Vagina (tissue), 2 donors: ENCODE data around the gene NEO1. TPM values are rescaled to one million over a fixed set of nuclear protein-coding genes. Genes with fewer than 3 reads are reported as not detected.
A peak's percentile ranks its signal among the peaks of the same experiment; 100 is the strongest.

Experiments
- DNase-seq, 2 donors: peaks; one replicate each; pipeline ENCODE4 v3.0.0-alpha.2; 2017; ENCODE audit errors: extremely low spot score in 2 of 2
- H3K27ac ChIP-seq: fragments of 200-600 bp; sonication (generic); one replicate; pipeline ENCODE4 v1.5.1; 2019
- H3K27me3 ChIP-seq: fragments of 200-600 bp; sonication (generic); one replicate; pipeline ENCODE4 v1.5.1; 2019
- H3K36me3 ChIP-seq, 2 donors: fragments of 200-600 bp; sonication (generic); one replicate each; pipeline ENCODE4 v1.5.1; 2017 to 2019
- H3K4me1 ChIP-seq: fragments of 200-600 bp; sonication (generic); one replicate; pipeline ENCODE4 v1.5.1; 2019
- H3K4me3 ChIP-seq, 2 donors: fragments of 200-600 bp; sonication (generic); 1 replicate in 1 of 2; 2 replicates in 1 of 2; pipeline ENCODE4 v1.5.1; 2016 to 2019
- H3K9me3 ChIP-seq: fragments of 200-600 bp; sonication (generic); one replicate; pipeline ENCODE4 v1.5.1; 2019
- POLR2A ChIP-seq, 2 donors: fragments of 450-650 bp; IDR thresholded peaks; one replicate each; pipeline ENCODE4 v1.6.1; 2017; ENCODE audit warnings: antibody characterized with exemption in 2 of 2, mild to moderate bottlenecking in 2 of 2, moderate library complexity in 2 of 2
- POLR2AphosphoS5 ChIP-seq, 2 donors: sonication (generic); formaldehyde crosslinking; IDR thresholded peaks; one replicate each; pipeline ENCODE4 v1.9.0; 2017; ENCODE audit warnings: antibody characterized with exemption in 2 of 2, mild to moderate bottlenecking in 2 of 2, low read depth in 1 of 2; ENCODE audit not compliant: insufficient read depth in 1 of 2
- intact Hi-C: fragments of 100-400 bp; cut with DNase I; formaldehyde crosslinking; loops from one replicate; pipeline ENCODE4 v1.15.1; 2023
- total RNA-seq: library from RNA; depleted of rRNA; stranded (reverse); fragments of >200 nt; gene quantifications from one replicate; pipeline ENCODE4 v1.2.3, GENCODE V29; 2016
- TF ChIP-seq, protein P1 (sequence below), 3 experiments: fragments of 450-650 bp in 2 of 3; fragments of 200-600 bp in 1 of 3; sonication (generic) in 1 of 3; IDR thresholded peaks; one replicate each; pipeline ENCODE4 v1.5.1; 2017 to 2019; ENCODE audit warnings: antibody characterized with exemption in 3 of 3, mild to moderate bottlenecking in 2 of 3, moderate library complexity in 2 of 3

NEO1 gene
- total RNA-seq, 1 donor from 2014 or later = 21.9 TPM

GRCh38 chr15:73017987-73018386, 34.3 kb upstream of the NEO1 start:
- intact Hi-C loops = no loop called here
- H3K27me3 ChIP-seq = no peaks in the 10 kb centered on the region
- H3K4me1 ChIP-seq = no peaks in the 10 kb centered on the region
- H3K4me3 ChIP-seq = no peak overlapping the region
- TF ChIP-seq POLR2A (IDR thresholded peaks at IDR 0.05) (no peak), POLR2AphosphoS5 (IDR thresholded peaks at IDR 0.05; ENCODE audit: insufficient read depth in 1 of 2, low read depth in 1 of 2) (no peak)
- TF ChIP-seq, protein P1, sequence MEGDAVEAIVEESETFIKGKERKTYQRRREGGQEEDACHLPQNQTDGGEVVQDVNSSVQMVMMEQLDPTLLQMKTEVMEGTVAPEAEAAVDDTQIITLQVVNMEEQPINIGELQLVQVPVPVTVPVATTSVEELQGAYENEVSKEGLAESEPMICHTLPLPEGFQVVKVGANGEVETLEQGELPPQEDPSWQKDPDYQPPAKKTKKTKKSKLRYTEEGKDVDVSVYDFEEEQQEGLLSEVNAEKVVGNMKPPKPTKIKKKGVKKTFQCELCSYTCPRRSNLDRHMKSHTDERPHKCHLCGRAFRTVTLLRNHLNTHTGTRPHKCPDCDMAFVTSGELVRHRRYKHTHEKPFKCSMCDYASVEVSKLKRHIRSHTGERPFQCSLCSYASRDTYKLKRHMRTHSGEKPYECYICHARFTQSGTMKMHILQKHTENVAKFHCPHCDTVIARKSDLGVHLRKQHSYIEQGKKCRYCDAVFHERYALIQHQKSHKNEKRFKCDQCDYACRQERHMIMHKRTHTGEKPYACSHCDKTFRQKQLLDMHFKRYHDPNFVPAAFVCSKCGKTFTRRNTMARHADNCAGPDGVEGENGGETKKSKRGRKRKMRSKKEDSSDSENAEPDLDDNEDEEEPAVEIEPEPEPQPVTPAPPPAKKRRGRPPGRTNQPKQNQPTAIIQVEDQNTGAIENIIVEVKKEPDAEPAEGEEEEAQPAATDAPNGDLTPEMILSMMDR (IDR thresholded peaks at IDR 0.05) = no peak
- DNase-seq = no peak
- no peak overlapping the region for H3K27ac ChIP-seq
- H3K36me3 ChIP-seq = no peaks in the 10 kb centered on the region
- no peaks in the 10 kb centered on the region for H3K9me3 ChIP-seq

DNA sequence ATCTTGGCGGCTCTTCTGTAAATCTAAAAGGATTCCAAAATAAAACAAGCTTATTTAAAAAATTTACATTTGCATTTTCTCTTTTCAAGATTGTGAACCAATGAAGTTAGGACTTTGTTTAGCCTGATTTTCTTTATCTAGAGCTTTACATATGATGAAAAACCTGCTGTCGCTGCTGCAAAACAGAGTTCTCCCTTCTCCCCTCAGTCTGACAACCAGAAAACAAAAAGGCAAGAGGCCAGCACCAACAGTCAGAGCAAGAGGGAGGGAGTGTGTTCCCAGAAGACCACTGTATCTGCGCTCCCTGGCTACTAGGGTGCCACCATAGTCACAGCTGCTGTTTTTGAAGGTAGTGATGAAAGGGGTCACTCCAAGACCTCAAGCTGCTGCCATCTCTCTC, 33.1 kb upstream of the NEO1 start:
- Histone ChIP-seq H3K27me3 (no peaks in the 10 kb centered on the region), H3K9me3 (no peaks in the 10 kb centered on the region), H3K27ac (no peak overlapping the region), H3K4me3 (no peak overlapping the region), H3K36me3 (no peaks in the 10 kb centered on the region), H3K4me1 (no peaks in the 10 kb centered on the region)
- peak in 1 of 2 donors; percentile 25 for DNase-seq
- intact Hi-C loops = no loop called here
- no peak for TF ChIP-seq POLR2A (IDR thresholded peaks at IDR 0.05)
- TF ChIP-seq, protein P1 (IDR thresholded peaks at IDR 0.05) = no peak
- no peak for TF ChIP-seq POLR2AphosphoS5 (IDR thresholded peaks at IDR 0.05; ENCODE audit: insufficient read depth in 1 of 2, low read depth in 1 of 2)

DNA sequence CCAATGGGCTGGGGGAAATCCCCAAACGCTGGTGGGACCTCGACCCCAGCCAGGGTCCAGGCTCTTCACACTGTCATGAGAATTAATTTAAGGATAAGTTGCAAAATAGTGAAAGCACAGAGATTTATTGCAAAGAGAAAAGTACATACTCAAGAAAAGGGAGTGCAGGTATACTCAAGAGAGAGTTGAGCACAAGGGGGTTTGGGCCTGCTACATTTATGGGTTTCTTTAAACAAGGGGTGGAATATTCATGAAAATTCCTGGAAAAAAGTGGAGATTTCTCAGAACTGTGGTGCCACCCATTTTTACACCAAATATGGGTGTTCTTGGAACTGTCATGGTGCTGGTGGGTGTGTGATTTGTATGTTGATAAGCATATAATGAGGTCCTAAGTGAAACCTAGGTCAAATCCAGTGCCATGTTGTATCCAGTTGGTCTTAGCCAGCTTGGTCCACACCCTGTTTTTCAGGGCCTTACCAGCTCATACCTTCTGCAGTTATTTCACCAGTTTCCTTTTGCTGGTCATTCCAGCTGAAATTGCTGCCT, 32.6 kb upstream of the NEO1 start:
- H3K27me3 ChIP-seq = no peaks in the 10 kb centered on the region
- peak in 1 of 2 donors; percentile 16 for DNase-seq
- H3K4me1 ChIP-seq = no peaks in the 10 kb centered on the region
- intact Hi-C loops = no loop called here
- H3K36me3 ChIP-seq = no peaks in the 10 kb centered on the region
- H3K9me3 ChIP-seq = no peaks in the 10 kb centered on the region
- no peak overlapping the region for H3K27ac ChIP-seq
- TF ChIP-seq POLR2A (IDR thresholded peaks at IDR 0.05) = no peak
- TF ChIP-seq, protein P1 (IDR thresholded peaks at IDR 0.05) = no peak
- H3K4me3 ChIP-seq = no peak overlapping the region

DNA sequence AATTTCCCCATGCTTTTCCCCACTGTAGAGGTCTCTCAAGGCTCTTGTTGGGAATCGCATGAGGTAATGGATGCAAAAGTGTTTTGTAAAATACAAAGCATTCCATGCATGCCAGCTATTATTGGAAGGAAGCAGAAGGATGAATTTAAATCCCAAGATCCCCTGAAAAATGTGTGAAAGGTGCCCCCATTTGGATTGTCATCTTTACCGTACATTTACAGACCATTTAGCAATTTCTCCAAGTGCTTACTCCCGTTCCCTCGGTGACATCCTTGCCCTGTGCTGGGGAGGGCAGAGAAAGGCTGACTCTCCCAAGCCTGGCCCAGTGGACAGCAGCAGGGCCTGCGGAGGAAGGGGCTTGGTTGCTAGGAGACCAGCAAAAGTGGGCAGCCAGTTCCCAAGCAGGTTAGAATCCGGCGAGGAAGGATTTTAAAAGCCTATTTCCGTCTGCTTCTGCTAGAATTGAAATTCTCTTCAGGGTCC, 31.1 kb upstream of the NEO1 start:
- Histone ChIP-seq H3K36me3 (no peaks in the 10 kb centered on the region), H3K4me1 (no peaks in the 10 kb centered on the region), H3K27me3 (no peaks in the 10 kb centered on the region), H3K9me3 (no peaks in the 10 kb centered on the region), H3K4me3 (no peak overlapping the region), H3K27ac (no peak overlapping the region)
- no peak for TF ChIP-seq POLR2A (IDR thresholded peaks at IDR 0.05)
- TF ChIP-seq, protein P1 (IDR thresholded peaks at IDR 0.05) = no peak
- no peak for TF ChIP-seq POLR2AphosphoS5 (IDR thresholded peaks at IDR 0.05; ENCODE audit: insufficient read depth in 1 of 2, low read depth in 1 of 2)
- DNase-seq = peak in 1 of 2 donors; percentile 5
- intact Hi-C loops = no loop called here

- H3K9me3 ChIP-seq = no peaks in the 10 kb centered on the region
- TF ChIP-seq, protein P1 (IDR thresholded peaks at IDR 0.05) = no peak
- TF ChIP-seq POLR2AphosphoS5 (IDR thresholded peaks at IDR 0.05; ENCODE audit: insufficient read depth in 1 of 2, low read depth in 1 of 2) (no peak), POLR2A (IDR thresholded peaks at IDR 0.05) (no peak)
- no peaks in the 10 kb centered on the region for H3K36me3 ChIP-seq
- H3K27ac ChIP-seq = no peak overlapping the region
- intact Hi-C loops = no loop called here
- no peaks in the 10 kb centered on the region for H3K27me3 ChIP-seq
- no peaks in the 10 kb centered on the region for H3K4me1 ChIP-seq
- H3K4me3 ChIP-seq = no peak overlapping the region
- no peak for DNase-seq
These were observed 30.1 kb upstream of the NEO1 start for GRCh38 chr15:73022161-73022560.
